ENCODE data around the gene SKAP1. TPM values are rescaled to one million over a fixed set of nuclear protein-coding genes. Genes with fewer than 3 reads are reported as not detected.
"Not testable (repeated sequence)": the region's sequence is repeated elsewhere in the genome, so short reads cannot be mapped to it uniquely, and the experiment has no call there.

The SKAP1 gene
- total RNA-seq, 1 donor from 2014 or later, result not detected

DNA sequence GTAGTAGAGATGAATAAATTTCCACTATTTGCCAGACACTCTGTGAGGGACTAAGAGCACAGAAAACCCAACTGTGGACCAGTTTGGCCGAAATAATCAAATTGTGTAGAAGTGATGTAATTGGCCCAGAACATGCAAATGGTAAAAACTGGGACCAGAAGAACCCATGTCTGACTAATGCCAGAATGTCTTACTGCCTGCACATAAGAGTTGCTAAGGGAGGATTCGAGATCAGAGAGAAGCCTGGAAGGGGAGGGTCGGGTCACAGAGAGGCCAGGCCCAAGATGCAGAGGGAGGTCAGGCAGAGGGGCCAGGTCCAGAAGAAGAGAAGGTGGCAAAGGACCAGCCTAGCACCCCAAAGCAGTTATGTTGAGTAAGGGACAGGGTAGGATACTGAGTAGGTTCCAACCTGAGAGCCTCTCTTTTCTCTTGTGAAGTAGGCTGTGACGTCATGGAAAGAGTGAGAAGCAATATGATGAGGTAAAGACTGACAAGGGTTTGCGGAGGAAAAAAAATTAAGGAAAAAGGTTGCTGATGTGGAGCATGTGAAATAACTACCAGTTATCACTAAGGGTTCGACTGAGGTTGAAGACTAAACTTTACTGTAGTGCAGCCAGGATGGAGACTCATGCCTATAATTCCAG lies 53.2 kb downstream of the SKAP1 start:
- FAIRE-seq, result no peak
- no peak for TF ChIP-seq CTCF (IDR thresholded peaks at IDR 0.05; ENCODE audit: insufficient read depth, low read length, severe bottlenecking)
- Histone ChIP-seq H3K27me3 (ENCODE audit: control insufficient read depth, insufficient read depth, low read length) (peaks cover 5% of the 10 kb centered on the region), H3K4me3 (ENCODE audit: low read depth, low read length) (no peak overlapping the region), H3K36me3 (ENCODE audit: control insufficient read depth, insufficient read depth, low read length) (no peaks in the 10 kb centered on the region)
- DNase-seq (ENCODE audit: low read depth), result no peak

- FAIRE-seq (no peak), DNase-seq (ENCODE audit: low read depth) (peak; percentile 10)
Measured at GRCh38 chr17:48375356-48375755, 54.7 kb downstream of the SKAP1 start.

DNA sequence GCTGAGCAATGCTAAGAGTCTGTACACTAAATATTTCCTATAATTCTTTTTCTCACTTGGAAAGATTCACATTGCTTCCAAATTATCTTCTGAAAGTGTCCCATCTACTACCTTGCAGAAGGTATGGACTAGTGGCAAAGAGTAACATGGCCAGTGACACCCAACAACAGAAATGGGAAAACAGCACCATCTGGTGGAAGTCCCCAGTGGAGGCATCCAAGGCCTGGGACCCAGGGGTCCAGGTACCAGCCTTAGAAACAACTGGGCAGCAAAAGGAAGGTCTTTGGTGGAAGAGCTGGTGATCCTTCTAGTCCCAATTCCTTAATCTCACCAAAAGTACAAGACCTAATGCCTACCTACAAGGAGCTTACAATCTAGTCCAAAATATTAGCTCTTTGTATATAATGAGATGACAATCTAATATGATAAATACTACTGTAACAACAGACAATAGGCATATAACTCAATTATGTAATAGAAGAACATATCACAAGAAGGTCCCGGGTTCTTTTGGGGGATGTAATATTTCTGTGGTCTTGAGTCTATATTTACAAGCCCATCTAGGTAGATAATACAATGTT lies 55.3 kb downstream of the SKAP1 start:
- TF ChIP-seq CTCF (IDR thresholded peaks at IDR 0.05; ENCODE audit: insufficient read depth, low read length, severe bottlenecking), result peak; percentile 56
- Histone ChIP-seq H3K36me3 (ENCODE audit: control insufficient read depth, insufficient read depth, low read length) (no peaks in the 10 kb centered on the region), H3K4me3 (ENCODE audit: low read depth, low read length) (no peak overlapping the region), H3K27me3 (ENCODE audit: control insufficient read depth, insufficient read depth, low read length) (peaks cover 2% of the 10 kb centered on the region)
- DNase-seq (ENCODE audit: low read depth) (peak; percentile 11), FAIRE-seq (no peak)

More at GRCh38 chr17:48375356-48375755, 54.7 kb downstream of the SKAP1 start:
- Histone ChIP-seq H3K36me3 (ENCODE audit: control insufficient read depth, insufficient read depth, low read length) (no peaks in the 10 kb centered on the region), H3K27me3 (ENCODE audit: control insufficient read depth, insufficient read depth, low read length) (peaks cover 2% of the 10 kb centered on the region), H3K4me3 (ENCODE audit: low read depth, low read length) (no peak overlapping the region)
- no peak for TF ChIP-seq CTCF (IDR thresholded peaks at IDR 0.05; ENCODE audit: insufficient read depth, low read length, severe bottlenecking)

DNA sequence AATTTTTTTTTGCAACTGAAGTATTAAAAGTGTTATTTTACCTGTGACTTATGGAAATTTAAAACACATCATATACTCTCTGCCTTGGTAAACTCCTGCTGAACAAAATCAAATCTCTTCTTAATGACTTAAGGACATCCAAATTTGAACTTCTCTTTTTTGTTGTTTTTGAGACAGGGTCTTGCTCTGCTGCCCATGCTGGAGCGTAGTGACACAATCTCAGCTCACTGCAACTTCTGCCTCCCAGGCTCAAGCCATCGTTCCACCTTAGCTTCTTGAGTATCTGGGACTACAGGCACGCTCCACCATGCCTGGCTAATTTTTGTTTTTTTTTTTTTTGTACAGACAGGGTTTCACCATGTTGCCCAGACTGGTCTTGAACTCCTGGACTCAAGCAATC lies 56.1 kb downstream of the SKAP1 start:
- peaks cover 2% of the 10 kb centered on the region for H3K27me3 ChIP-seq (ENCODE audit: control insufficient read depth, insufficient read depth, low read length)
- H3K4me3 ChIP-seq (ENCODE audit: low read depth, low read length), result no peak overlapping the region
- FAIRE-seq, result no peak
- no peak for DNase-seq (ENCODE audit: low read depth)
- no peaks in the 10 kb centered on the region for H3K36me3 ChIP-seq (ENCODE audit: control insufficient read depth, insufficient read depth, low read length)
- TF ChIP-seq CTCF (IDR thresholded peaks at IDR 0.05; ENCODE audit: insufficient read depth, low read length, severe bottlenecking), result no peak

- Histone ChIP-seq H3K27me3 (ENCODE audit: control insufficient read depth, insufficient read depth, low read length) (no peaks in the 10 kb centered on the region), H3K4me3 (ENCODE audit: low read depth, low read length) (no peak overlapping the region), H3K36me3 (ENCODE audit: control insufficient read depth, insufficient read depth, low read length) (no peaks in the 10 kb centered on the region)
- FAIRE-seq (no peak), DNase-seq (ENCODE audit: low read depth) (no peak)
- TF ChIP-seq CTCF (IDR thresholded peaks at IDR 0.05; ENCODE audit: insufficient read depth, low read length, severe bottlenecking), result no peak
Measured at GRCh38 chr17:48373130-48373830, 56.7 kb downstream of the SKAP1 start.

GRCh38 chr17:48368967-48369366 lies 61.0 kb downstream of the SKAP1 start:
- not testable (repeated sequence) for H3K27me3 ChIP-seq (ENCODE audit: control insufficient read depth, insufficient read depth, low read length); FAIRE-seq; H3K36me3 ChIP-seq (ENCODE audit: control insufficient read depth, insufficient read depth, low read length); DNase-seq (ENCODE audit: low read depth); H3K4me3 ChIP-seq (ENCODE audit: low read depth, low read length)

Data from bronchial epithelial cell (primary cell).